ENCODE data around the gene REELD1.

DNA sequence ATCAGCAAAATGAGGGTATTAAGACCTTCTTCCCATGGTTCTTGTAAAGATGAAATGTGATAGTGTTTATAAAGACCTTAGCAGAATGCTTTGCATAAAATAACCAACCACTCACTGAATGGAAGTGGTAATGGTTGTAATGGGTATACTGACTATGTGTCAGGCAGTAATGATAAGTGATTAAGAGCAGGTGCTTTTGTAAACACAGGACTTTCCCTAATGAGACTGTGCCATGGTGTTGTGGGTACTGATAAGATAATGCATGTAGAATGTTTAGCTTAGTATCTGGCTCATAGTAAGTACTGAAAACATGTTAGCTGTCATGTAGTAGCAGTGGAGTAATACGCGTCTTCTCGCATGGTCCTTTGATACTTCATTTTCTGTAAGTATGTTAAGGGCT is 31.9 kb upstream of the REELD1 start:
- TF ChIP-seq NBN (IDR thresholded peaks at IDR 0.05) = no peak
- TF ChIP-seq, protein P1, sequence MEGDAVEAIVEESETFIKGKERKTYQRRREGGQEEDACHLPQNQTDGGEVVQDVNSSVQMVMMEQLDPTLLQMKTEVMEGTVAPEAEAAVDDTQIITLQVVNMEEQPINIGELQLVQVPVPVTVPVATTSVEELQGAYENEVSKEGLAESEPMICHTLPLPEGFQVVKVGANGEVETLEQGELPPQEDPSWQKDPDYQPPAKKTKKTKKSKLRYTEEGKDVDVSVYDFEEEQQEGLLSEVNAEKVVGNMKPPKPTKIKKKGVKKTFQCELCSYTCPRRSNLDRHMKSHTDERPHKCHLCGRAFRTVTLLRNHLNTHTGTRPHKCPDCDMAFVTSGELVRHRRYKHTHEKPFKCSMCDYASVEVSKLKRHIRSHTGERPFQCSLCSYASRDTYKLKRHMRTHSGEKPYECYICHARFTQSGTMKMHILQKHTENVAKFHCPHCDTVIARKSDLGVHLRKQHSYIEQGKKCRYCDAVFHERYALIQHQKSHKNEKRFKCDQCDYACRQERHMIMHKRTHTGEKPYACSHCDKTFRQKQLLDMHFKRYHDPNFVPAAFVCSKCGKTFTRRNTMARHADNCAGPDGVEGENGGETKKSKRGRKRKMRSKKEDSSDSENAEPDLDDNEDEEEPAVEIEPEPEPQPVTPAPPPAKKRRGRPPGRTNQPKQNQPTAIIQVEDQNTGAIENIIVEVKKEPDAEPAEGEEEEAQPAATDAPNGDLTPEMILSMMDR (IDR thresholded peaks at IDR 0.05 in 2 of 3, conservative IDR thresholded peaks at IDR 0.05 in 1 of 3; ENCODE audit: control insufficient read depth in 2 of 3, extremely low read depth in 1 of 3, insufficient read depth in 1 of 3, low read depth in 3 of 3, low read length in 3 of 3) = no peak
